ENCODE measurements around the gene NUDT17.

The NUDT17 gene

DNA sequence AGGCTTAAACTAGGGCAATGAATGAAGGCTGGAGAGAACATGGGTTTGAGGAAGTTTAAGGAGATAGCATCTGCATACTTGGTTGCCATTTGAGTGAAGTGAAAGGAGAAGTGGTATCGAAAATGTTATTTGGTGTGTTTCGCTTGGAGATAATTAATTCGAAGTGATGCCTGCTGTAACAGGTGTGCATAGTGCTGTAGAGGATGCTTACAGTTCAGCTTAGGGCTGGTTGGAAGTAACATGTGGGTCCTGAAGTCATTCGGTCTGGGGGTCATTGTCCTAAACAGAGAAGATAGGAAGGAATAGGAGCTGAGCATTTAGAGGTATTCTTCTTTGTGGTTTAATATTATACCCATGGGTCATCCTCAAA lies 301 bp upstream of the NUDT17 start:
- no peak for DNase-seq (ENCODE audit: low read depth)
- H3K4me3 ChIP-seq (ENCODE audit: low read depth, low read length) = peak overlapping the region; percentile 55

DNA sequence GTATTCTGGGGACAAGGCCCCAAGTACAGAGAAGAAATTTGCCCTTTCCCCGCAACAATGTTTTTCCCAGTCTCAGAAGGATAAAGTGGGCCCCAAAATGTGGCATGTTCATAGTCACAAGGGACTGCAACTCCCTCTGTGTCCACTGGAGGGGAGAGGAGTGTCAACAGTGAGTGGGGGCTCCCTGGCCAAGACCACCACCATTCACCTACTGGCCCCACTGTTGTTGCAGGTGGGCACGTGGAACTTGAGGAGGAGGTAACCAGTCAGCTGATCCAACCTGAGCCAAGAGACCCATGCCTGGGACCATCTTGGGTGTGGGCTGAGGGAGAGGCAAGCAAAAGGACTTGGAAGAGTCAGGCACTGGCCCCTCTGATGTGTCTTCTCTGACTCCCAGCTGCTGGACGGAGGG lies 777 bp downstream of the NUDT17 start:
- no peak for DNase-seq (ENCODE audit: low read depth)
- H3K4me3 ChIP-seq (ENCODE audit: low read depth, low read length) = peak overlapping the region; percentile 55

DNA sequence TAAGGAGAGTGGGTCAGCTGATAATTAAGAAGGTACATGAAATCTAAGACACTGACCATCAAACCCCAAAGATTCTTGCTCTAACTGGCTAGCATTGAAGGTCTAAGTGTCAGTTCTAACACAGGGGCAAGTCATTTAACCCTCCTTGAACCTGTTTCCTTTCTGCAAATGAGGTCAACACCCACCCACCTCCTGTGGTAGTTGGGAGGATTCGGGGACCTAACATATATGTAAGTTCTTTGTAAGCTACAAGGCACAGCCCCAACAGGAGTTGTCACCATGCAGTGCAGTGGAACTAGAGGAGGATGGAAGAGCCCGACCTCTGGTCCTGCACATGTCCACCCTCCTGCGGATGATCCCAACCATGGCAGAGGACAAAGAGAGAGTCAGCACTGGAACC lies 2.4 kb downstream of the NUDT17 start:
- H3K4me3 ChIP-seq (ENCODE audit: low read depth, low read length) = no peak overlapping the region
- no peak for DNase-seq (ENCODE audit: low read depth)

DNA sequence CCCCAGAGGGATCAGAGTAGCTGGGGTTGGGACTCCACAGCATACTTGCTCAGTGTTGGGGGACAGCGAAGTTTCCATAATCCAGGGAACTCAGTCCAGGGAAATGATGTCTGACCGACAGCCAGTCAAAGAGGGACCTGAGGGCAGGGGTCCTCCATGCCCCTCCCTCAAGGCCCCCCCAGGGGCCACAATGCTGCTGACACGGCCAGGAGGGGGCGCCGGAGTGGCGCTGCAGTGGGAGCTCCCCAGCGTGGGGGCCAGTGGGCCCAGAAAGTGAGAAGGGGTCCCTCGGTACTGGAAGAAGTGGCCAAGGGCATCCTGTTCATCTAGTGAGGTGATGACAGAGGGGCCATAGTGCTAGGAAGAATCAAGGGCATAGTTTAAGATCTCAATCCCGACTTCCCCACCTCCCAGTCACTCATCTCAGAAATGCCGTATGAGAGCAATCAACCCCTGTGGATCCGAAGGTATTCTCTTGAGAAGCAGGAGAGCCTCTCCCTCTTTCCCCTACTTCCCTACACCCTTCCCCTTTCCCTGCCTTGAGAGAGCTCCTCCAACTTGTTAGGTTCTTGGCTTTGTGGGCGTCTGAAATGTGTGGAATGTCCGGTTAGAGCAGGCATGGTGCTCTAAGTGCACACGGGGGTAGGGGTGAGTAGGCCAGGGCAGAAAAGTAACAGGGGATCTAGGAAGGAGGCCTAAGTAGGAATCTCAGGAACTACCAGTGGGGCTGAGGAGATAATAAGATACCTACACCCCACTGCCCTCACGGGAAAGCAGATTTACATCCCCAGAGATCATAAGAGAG lies 4.1 kb downstream of the NUDT17 start:
- no peak overlapping the region for H3K4me3 ChIP-seq (ENCODE audit: low read depth, low read length)
- no peak for DNase-seq (ENCODE audit: low read depth)

DNA sequence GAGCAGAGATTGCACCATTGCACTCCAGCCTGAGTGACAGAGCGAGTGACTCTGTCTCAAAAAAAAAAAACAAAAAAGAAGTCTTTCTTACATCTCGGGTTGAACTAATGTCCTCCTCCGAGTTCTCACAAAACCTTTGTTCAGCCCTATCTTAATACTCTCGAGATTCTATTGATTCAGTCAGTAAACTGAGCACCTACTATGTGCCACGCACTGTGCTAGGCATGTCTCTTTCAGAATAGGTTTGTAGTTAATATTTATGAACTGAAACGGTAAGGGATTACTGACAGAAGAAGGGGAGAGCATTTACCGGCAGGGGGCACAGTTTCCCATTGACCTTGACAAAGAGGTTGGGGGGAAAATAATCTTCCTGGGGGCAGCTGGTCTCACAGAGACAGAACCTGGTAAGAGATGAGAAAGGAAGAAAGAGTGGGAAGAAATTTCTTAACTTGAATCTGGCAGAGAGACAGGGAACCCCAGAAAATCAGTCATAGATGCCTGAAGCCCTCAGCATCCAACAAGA lies 10.1 kb downstream of the NUDT17 start:
- no peak overlapping the region for H3K4me3 ChIP-seq (ENCODE audit: low read depth, low read length)
- no peak for DNase-seq (ENCODE audit: low read depth)

DNA sequence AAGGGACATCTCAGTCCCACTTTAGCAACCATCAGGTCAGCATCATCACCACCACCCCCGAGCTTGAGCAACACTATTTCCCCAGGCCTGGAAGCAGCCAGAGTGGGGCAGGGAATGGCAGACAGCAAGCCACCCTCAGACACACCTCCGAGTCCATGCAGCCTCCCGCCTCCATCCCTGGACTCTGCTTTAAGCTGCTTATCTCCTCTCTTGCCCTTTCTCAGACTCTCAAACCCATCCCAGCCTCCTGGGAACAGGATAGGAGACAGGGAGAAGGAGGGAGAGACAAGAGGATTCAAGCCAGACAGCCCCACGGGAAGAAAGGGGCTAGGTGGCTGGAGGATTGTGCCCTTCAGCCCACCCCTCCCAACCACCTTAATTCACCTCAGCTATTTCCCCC lies 11.7 kb downstream of the NUDT17 start:
- no peak overlapping the region for H3K4me3 ChIP-seq (ENCODE audit: low read depth, low read length)
- no peak for DNase-seq (ENCODE audit: low read depth)

DNA sequence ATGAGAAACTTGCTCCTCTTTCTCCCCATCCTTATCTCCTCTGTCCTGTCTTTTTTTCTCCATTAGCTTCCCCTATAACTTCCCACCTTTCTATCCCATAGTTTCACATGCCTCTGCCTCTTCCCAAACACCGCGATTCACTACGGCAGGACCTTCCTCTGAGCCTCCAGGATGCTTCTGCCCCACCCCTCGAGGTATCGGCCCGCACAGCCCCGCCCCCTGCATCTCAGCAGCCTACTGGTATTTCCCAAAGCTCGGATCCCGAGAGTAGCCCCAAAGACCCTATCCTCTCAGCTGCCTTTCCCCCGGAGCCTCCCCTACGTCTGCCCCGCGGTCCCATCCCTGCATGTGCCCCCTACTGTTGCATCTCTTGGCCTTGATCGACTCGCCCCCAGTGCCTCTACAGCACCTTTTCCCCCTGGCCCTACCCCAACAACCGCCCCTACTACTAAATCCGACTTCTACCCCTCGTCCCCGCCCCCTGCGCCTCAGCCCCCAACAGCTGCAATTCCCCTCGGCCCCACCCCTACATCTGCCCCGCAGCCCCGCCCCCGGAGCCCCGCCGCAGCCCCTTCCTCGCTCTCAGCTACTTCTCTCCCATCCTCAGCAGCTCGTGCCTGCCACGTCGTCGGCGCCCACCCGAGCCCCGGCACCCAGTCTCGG lies 12.9 kb downstream of the NUDT17 start:
- peak overlapping the region; percentile 93 for H3K4me3 ChIP-seq (ENCODE audit: low read depth, low read length)
- DNase-seq (ENCODE audit: low read depth) = no peak

DNA sequence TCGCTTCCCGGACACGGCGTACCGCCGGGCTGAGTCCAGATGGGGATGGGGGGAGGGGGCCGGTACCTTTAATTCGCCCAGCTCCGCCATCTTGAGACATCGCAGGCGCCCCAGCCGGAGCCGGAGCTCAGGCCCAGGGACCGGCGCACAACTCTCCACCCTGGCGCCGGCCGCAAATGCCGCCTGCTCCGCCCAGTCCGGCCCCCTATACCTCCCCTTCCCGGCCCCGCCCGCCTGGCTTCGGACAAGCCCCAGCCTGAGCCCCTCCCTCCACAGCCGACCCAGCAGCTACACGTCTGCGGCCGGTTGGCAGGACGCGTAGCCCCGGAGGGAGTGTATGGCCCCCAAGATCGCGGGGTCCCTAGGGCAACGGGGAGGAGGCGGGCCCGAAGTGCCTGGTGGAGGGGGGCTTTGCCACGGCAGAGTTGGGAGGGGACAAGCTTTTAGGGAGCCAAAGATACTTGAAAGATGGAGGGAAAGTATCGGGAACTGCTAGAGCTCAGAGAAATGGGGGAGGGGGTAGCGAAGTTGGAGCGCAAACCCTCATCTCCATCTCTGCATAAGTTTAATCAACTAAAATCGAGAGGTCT lies 13.6 kb downstream of the NUDT17 start, which contains the start of gene PIAS3:
TSS of gene PIAS3 (minus strand) at position 181 of the 590 bp plus-strand sequence. CDS start at position 90, 91 bp downstream.
- peak; percentile 88 for DNase-seq (ENCODE audit: low read depth)
- peak within 1 kb of the TSS; percentile 93 for H3K4me3 ChIP-seq (ENCODE audit: low read depth, low read length)

DNA sequence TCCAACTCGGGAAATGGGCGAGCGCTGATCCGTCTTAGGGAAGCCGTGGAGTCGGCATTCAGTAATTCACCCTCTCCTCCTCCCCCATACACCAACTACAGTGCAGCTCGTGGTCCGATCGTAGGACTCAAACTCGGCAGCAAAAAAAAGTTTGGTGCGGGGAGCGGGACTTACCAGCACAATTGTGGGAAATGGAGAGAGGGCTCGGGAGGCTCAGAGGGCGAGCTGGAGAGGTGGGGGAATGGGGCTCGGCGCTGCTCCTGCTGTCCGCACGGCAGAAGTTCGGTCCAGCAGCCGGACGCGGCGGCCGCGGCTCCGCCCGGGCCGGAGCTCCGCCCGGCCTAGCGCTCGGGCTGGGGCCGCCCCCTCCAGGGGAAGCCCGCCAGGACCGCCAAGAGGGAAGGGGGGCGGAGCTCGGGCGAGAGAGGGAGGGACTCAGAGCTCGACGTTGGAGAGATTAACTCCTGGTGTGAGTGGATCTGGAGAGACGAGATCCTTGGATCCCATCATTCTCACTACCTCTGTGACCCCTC lies 14.1 kb downstream of the NUDT17 start:
- peak; percentile 61 for DNase-seq (ENCODE audit: low read depth)
- H3K4me3 ChIP-seq (ENCODE audit: low read depth, low read length) = peak overlapping the region; percentile 93

DNA sequence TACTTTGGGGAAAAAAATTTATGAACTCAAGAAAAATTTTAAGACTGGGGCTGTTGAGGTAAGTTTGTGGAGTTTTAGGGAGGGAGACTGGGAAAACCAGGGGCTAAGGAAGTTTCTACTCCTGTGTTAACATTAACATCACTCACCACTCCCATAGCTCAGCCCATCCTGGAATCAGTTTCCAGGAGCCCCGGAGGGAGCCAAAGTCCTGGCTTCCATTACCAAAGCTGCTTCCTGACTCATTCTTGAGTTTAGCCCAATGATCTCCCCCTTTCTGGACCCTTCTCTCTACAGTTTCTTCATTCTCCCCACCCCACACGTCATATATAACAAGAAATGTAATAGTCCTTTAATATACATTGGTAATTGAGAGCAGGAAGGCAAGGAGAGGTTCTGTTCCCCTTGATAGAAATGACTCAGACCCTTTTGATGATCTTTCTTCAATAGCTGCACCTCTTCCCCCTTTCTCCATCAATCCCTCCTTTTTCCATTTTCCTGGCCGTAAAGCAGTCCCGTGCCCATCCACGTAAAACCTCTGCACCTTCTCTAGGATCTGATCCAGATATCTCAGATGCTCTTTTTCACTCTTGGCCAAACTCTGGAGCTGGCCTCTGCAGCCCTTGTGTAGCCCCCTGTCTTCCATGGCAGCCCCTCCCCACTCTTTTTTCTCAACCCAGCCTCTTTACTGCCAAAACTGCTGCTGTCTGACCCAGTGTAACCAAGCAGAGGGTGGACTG lies 18.0 kb downstream of the NUDT17 start:
- no peak for DNase-seq (ENCODE audit: low read depth)
- no peak overlapping the region for H3K4me3 ChIP-seq (ENCODE audit: low read depth, low read length)

DNA sequence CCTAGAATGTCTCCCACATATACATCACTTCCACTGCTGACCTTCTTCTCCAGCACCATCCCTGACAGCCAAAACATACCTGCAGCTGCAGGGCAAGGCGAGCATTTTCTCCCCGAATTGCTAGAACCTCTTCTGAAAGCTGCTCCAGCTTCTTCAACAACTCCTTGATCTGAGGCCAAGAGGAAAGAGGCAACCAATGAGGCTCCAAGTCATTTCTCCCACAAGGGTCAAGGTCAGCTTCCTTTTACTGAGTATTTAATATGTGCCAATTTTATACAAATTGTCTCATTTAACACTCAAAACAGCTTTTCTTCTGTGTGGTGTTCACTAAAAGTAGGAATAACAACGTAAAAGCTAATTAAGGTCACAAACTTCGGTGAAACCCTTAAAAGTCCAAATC lies 22.8 kb downstream of the NUDT17 start:
- no peak overlapping the region for H3K4me3 ChIP-seq (ENCODE audit: low read depth, low read length)
- no peak for DNase-seq (ENCODE audit: low read depth)

DNA sequence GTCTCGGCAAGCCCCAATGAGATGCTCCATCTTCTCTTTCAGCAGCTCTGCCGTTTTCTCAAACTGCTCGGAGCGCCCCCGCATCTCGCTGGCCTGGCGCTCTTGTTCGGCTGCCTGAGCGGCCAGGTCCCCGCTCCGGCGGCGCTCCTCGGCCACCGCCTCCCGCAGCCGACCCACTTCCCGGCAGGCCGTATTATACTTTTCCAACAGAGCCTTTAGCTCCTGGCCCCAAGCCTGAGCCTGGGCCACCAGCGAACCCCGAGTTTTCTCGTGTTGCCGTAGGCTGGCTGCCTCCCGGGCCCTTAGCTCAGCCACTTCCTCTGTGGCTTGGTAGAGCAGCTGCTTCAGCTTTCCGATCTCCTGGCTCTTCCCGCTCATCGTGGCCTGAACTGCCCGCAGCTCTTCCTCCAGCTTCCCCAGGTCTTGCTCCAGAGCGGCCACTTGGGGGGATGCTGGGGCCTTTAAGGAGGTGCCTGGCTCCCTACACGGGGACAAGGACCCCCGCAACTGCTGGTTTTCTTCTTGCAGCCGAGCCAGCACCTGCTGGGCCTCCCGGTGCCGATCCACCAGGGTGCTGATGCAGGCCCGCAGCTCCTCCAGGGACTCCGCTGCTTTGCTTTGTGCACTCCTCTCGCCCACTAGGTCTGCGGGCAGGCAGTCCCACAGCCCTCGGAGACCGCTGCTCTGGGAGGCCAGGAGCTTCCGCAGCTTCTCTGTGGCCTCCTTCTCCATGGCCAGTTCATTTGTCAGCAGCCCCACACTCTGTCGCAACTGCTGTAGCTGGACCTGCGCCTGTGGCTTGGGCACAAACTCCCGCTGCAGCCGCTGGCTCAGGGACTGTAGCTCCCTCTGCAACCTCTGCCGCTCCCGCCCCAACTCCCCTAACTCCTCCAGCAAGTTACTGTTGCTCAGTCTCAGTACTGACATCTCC lies 26.8 kb downstream of the NUDT17 start:
- peak overlapping the region; percentile 35 for H3K4me3 ChIP-seq (ENCODE audit: low read depth, low read length)
- DNase-seq (ENCODE audit: low read depth) = no peak

DNA sequence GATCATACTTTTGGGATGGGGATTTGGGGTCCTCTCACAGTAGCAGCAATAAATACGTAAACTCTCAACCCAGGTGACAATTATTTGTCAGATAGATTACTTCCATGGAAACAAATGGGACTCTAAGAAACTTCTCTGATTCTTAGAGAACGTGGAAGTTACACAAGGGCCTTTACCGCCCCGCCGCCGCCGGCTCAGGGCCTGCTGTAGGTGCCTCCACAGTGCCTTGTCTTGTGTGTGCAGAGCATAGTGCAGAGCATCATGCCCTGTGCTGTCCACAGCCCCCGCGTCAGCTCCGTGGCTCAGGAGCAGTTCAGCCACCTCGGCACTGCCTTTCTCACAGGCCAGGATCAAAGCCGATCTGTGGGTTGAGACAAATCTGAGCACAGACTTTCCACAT lies 29.2 kb downstream of the NUDT17 start:
- no peak for DNase-seq (ENCODE audit: low read depth)
- H3K4me3 ChIP-seq (ENCODE audit: low read depth, low read length) = no peak overlapping the region

DNA sequence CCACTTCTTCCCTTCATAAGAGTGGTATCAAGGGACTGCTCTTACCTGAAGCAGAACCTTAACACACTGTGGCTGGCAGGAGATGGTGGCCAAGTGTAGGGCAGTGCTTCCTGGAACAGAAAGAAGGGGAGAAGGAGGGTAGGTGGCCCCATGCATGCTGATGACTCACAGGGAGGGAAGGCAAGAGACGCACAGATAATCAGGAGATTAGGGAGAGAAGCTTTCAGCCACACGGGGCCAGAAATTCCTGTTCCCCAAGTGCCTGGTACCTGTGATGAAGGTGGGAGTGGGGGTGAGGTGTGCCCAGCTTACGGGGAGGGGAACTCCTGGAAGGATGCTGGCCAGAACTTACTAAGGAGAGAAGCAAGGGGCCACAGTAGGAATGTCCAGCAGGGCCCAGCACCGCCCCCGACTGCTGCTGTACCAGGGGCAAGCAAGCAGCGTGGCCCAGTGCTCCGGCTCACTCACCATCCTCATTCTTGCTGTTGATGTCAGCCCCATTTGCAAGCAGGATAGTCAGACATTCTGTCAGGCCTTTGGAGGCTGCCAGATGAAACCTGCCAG lies 32.6 kb downstream of the NUDT17 start:
- H3K4me3 ChIP-seq (ENCODE audit: low read depth, low read length) = no peak overlapping the region
- no peak for DNase-seq (ENCODE audit: low read depth)

DNA sequence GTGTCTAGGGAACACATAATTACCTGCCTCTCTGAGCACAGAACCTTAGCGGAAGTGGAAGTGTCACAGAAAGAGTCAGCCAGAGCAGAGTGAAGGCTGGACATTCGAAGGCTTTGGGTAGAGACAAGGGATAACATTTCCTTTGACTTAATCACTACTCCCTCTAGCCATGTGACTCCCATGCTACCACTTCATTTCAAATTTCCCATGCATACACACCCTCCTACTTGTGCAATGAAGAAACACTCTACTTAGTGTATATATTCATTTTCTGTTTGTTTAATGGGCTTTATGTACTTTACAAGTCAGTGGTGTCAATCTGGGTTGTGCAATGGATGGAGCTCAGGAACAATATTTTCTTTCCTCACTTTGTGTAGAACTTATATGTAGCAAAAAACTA lies 33.3 kb downstream of the NUDT17 start:
- no peak for DNase-seq (ENCODE audit: low read depth)
- no peak overlapping the region for H3K4me3 ChIP-seq (ENCODE audit: low read depth, low read length)

DNA sequence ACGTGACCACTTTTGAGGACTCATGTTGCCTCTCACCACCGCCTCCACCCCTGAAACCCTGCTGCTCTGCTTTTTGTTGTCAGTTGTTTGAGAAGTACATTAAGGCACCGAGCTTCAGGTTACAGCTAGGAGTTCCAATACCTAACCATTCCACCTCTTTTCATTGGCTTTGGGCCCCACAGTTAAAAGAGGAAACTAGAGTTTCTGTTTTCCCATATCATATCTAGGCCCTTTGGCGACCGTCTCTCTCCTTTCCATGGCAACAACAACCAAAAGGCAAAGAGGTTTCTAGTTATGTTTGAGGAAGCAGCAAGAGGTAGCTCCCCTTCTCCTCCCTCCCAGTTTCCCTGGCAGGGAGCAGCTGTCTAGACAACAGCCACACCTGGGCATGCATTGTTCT lies 34.3 kb downstream of the NUDT17 start:
- no peak overlapping the region for H3K4me3 ChIP-seq (ENCODE audit: low read depth, low read length)
- no peak for DNase-seq (ENCODE audit: low read depth)

DNA sequence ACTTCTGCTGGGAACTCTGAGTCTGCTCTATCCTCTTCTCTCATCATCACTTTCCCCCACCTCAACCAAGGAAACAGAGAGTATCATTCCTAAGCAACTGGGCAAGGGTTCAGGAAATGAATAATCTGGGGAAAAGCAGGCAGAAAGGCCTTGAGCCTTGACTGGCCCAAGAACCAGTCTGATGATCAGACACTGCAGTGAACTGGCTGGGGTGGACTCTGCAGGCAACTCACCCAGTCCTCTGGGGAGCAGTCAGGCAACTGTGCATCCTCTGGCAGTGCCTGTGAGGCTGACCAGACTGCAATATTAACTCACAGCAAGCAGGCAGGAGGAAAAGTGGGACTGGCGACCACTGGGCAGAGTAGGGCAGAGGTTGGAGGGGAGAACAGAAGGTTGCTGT lies 39.2 kb downstream of the NUDT17 start:
- H3K4me3 ChIP-seq (ENCODE audit: low read depth, low read length) = no peak overlapping the region
- DNase-seq (ENCODE audit: low read depth) = peak; percentile 47

DNA sequence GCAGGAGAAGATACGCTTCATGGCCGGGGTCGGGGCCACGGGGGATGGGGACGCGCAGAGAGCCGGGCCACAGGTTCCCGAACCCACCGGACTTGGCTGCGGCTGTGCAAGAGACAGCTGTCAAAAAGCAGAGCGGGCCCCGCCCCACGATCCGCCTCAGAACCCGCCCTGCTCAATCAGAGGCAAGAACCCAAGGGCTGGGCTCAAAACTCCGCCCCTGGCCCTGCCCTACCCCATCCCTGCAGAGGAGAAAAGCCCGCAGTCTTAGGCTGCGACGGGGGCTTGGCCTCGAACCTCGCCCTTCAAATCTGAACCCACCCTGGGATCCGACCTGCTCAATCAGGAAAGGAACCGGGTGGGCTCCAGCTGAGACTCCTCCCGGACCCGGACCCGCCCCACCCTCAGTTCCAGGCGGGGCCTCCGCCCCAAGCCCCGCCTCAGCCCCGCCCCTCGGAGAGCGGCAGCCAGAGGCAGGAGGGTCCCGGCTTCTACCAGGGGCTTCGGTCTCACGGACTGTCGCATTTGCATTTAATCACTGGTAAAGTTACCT lies 40.4 kb downstream of the NUDT17 start, which contains the start of gene ANKRD35:
TSS of gene ANKRD35 (minus strand) at position 129 of the 550 bp plus-strand sequence. CDS start at position 21, 108 bp downstream.
- no peak for DNase-seq (ENCODE audit: low read depth)
- peak within 1 kb of the TSS; percentile 70 for H3K4me3 ChIP-seq (ENCODE audit: low read depth, low read length)

Measured in skeletal muscle cell (primary cell).